DMS53 treated with DMSO at 0.1 percent for 48 hours (cell line): ENCODE results near the gene PIP5K1C.
A peak's percentile ranks its signal among the peaks of the same experiment; 100 is the strongest.

ENCODE experiments used
- DNase-seq: peaks from one replicate; lab custom pipeline; 2025; ENCODE audit not compliant: unreplicated experiment; lab: John Stamatoyannopoulos, UW

The PIP5K1C gene

GRCh38 chr19:3614858-3615505 is 85.3 kb downstream of the PIP5K1C start:
- no peak for DNase-seq

- no peak for DNase-seq
Observed at GRCh38 chr19:3613818-3614661, 86.2 kb downstream of the PIP5K1C start.

- DNase-seq: no peak
Observed at GRCh38 chr19:3612901-3613741, 87.1 kb downstream of the PIP5K1C start.

- DNase-seq: no peak
Observed at GRCh38 chr19:3612330-3612729, 87.9 kb downstream of the PIP5K1C start.

- DNase-seq: no peak
Observed at GRCh38 chr19:3611841-3612240, 88.4 kb downstream of the PIP5K1C start.

GRCh38 chr19:3610745-3611717 is 89.2 kb downstream of the PIP5K1C start:
- no peak for DNase-seq

GRCh38 chr19:3609779-3610719 is 90.2 kb downstream of the PIP5K1C start:
- DNase-seq: no peak

- DNase-seq: no peak
Observed at GRCh38 chr19:3608750-3609322, 91.4 kb downstream of the PIP5K1C start.

GRCh38 chr19:3608079-3608641 is 92.1 kb downstream of the PIP5K1C start:
- DNase-seq: no peak

GRCh38 chr19:3607303-3608078 is 92.8 kb downstream of the PIP5K1C start:
- no peak for DNase-seq

- no peak for DNase-seq
Observed at GRCh38 chr19:3606690-3607289, 93.5 kb downstream of the PIP5K1C start, which contains the start of gene TBXA2R. TBXA2R (minus strand) TSS chr19:3606875; CDS start chr19:3600634, 6,241 bp downstream.

- DNase-seq: peak; percentile 20
Observed at GRCh38 chr19:3606174-3606689, 94.0 kb downstream of the PIP5K1C start.

- no peak for DNase-seq
Observed at GRCh38 chr19:3605770-3606169, 94.5 kb downstream of the PIP5K1C start.

- no peak for DNase-seq
Observed at GRCh38 chr19:3605361-3605760, 94.9 kb downstream of the PIP5K1C start.

- no peak for DNase-seq
Observed at GRCh38 chr19:3604987-3605343, 95.3 kb downstream of the PIP5K1C start.

GRCh38 chr19:3604227-3604986 is 95.9 kb downstream of the PIP5K1C start:
- DNase-seq: no peak
